NOMO-1 treated with DMSO at 0.1 percent for 48 hours (cell line): ENCODE measurements around the gene SARDH.

Experiments used
- DNase-seq: peaks from one replicate; lab custom pipeline; 2025; ENCODE audit not compliant: unreplicated experiment; lab: John Stamatoyannopoulos, UW

SARDH gene

GRCh38 chr9:133737774-133738639 is at the start of gene SARDH:
TSS of gene SARDH (minus strand) at chr9:133738352. CDS start at chr9:133734173, 4,179 bp downstream.
- peak; percentile 43 for DNase-seq

GRCh38 chr9:133787754-133788025 is 49.5 kb upstream of the SARDH start:
- DNase-seq, result peak; percentile 81

- DNase-seq, result peak; percentile 31
Measured at GRCh38 chr9:133786907-133787753, 49.0 kb upstream of the SARDH start.

- DNase-seq, result peak; percentile 76
Measured at GRCh38 chr9:133786371-133786753, 48.2 kb upstream of the SARDH start.

- DNase-seq, result no peak
Measured at GRCh38 chr9:133785753-133786370, 47.7 kb upstream of the SARDH start.

GRCh38 chr9:133784731-133785561 is 46.8 kb upstream of the SARDH start:
- no peak for DNase-seq

GRCh38 chr9:133783331-133783731 is 45.2 kb upstream of the SARDH start:
- DNase-seq, result no peak

GRCh38 chr9:133782157-133783130 is 44.3 kb upstream of the SARDH start:
- DNase-seq, result peak; percentile 36

- no peak for DNase-seq
Measured at GRCh38 chr9:133781828-133782135, 43.6 kb upstream of the SARDH start.

- no peak for DNase-seq
Measured at GRCh38 chr9:133780962-133781827, 43.0 kb upstream of the SARDH start.

GRCh38 chr9:133780404-133780945 is 42.3 kb upstream of the SARDH start:
- DNase-seq, result no peak

- DNase-seq, result no peak
Measured at GRCh38 chr9:133779516-133780403, 41.6 kb upstream of the SARDH start.

- DNase-seq, result no peak
Measured at GRCh38 chr9:133779081-133779480, 40.9 kb upstream of the SARDH start.

GRCh38 chr9:133778336-133779013 is 40.3 kb upstream of the SARDH start:
- no peak for DNase-seq

GRCh38 chr9:133777871-133778270 is 39.7 kb upstream of the SARDH start:
- DNase-seq, result no peak

- no peak for DNase-seq
Measured at GRCh38 chr9:133777068-133777791, 39.1 kb upstream of the SARDH start.
